MCF 10A (cell line): ENCODE measurements around the gene C4orf46. TPM values are rescaled to one million over a fixed set of nuclear protein-coding genes. Genes with fewer than 3 reads are reported as not detected.

Experiments
- BruUV-seq: library from RNA; stranded (reverse); fragments of 400-500 nt; replicated peaks from 2 replicates; lab custom pipeline; 2021; lab: Mats Ljungman, UMichigan
- CTCF ChIA-PET: fragments of 300-600 bp; sonication (Branson Sonifier 250); formaldehyde crosslinking; extraction: SDS; loops from one replicate; lab custom pipeline; 2021; ENCODE audit warnings: antibody characterized with exemption, inconsistent platforms; lab: Yijun Ruan, JAX
- POLR2A ChIA-PET: fragments of 300-600, 350-650 bp; sonication (Branson Sonifier 250); formaldehyde crosslinking; extraction: SDS; loops from one replicate; lab custom pipeline; 2020; ENCODE audit warnings: antibody characterized with exemption, inconsistent platforms; lab: Yijun Ruan, JAX
- DNase-seq: peaks from one replicate; pipeline ENCODE4 v3.0.0-alpha.2; 2018; ENCODE audit not compliant: unreplicated experiment
- H3K27ac Mint-ChIP-seq: one replicate; pipeline ENCODE4 v1.8.0; 2022; ENCODE audit warnings: mild to moderate bottlenecking, low read depth, mixed read lengths; ENCODE audit not compliant: unreplicated experiment
- H3K27me3 Mint-ChIP-seq: one replicate; pipeline ENCODE4 v1.8.0; 2022; ENCODE audit warnings: mixed read lengths; ENCODE audit not compliant: insufficient read depth, unreplicated experiment
- H3K36me3 Mint-ChIP-seq: one replicate; pipeline ENCODE4 v1.8.0; 2022; ENCODE audit warnings: mild to moderate bottlenecking, moderate library complexity, mixed read lengths; ENCODE audit not compliant: insufficient read depth, unreplicated experiment
- H3K4me1 Mint-ChIP-seq: one replicate; pipeline ENCODE4 v1.8.0; 2022; ENCODE audit warnings: mixed read lengths; ENCODE audit not compliant: insufficient read depth, unreplicated experiment
- H3K4me3 Mint-ChIP-seq: one replicate; pipeline ENCODE4 v1.8.0; 2022; ENCODE audit warnings: mild to moderate bottlenecking, moderate library complexity, mixed read lengths; ENCODE audit not compliant: unreplicated experiment
- H3K9me3 Mint-ChIP-seq: one replicate; pipeline ENCODE4 v1.8.0; 2022; ENCODE audit warnings: mixed read lengths; ENCODE audit not compliant: unreplicated experiment
- intact Hi-C: fragments of 100-400 bp; cut with micrococcal nuclease; formaldehyde crosslinking; loops from 2 replicates; pipeline ENCODE4 v1.14.1; 2022
- total RNA-seq: library from RNA; stranded (reverse); gene quantifications from 2 replicates; pipeline ENCODE4 v1.2.3, GENCODE V29; 2022
- TF ChIP-seq, protein P1 (sequence below): fragments of 200-600 bp; IDR thresholded peaks from one replicate; pipeline ENCODE4 v1.8.0; 2022; ENCODE audit warnings: antibody characterized with exemption, mild to moderate bottlenecking; ENCODE audit not compliant: unreplicated experiment

C4orf46 gene
- total RNA-seq, 1 experiment from 2014 or later = 7.0 TPM

- TF ChIP-seq, protein P1, sequence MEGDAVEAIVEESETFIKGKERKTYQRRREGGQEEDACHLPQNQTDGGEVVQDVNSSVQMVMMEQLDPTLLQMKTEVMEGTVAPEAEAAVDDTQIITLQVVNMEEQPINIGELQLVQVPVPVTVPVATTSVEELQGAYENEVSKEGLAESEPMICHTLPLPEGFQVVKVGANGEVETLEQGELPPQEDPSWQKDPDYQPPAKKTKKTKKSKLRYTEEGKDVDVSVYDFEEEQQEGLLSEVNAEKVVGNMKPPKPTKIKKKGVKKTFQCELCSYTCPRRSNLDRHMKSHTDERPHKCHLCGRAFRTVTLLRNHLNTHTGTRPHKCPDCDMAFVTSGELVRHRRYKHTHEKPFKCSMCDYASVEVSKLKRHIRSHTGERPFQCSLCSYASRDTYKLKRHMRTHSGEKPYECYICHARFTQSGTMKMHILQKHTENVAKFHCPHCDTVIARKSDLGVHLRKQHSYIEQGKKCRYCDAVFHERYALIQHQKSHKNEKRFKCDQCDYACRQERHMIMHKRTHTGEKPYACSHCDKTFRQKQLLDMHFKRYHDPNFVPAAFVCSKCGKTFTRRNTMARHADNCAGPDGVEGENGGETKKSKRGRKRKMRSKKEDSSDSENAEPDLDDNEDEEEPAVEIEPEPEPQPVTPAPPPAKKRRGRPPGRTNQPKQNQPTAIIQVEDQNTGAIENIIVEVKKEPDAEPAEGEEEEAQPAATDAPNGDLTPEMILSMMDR = no peak
- Mint-ChIP-seq H3K27me3 (no peaks in the 10 kb centered on the region), H3K9me3 (no peaks in the 10 kb centered on the region), H3K4me1 (no peaks in the 10 kb centered on the region), H3K4me3 (no peak overlapping the region), H3K27ac (no peak overlapping the region), H3K36me3 (peaks cover 80% of the 10 kb centered on the region)
- intact Hi-C loops = no loop called here
- no TSS peak for BruUV-seq
- no peak for DNase-seq
- ChIA-PET POLR2A (interaction anchor here (0.7 to 4.1 kb wide), 3 partner anchors 13 to 195 kb away, joined by 3 to 13 read pairs (median 3); partner anchors contain the start of gene PPID), CTCF (interaction anchor here (1.0 to 2.0 kb wide), 4 partner anchors 9 to 487 kb away, joined by 3 to 15 read pairs (median 8); no protein-coding TSS in a partner anchor)
Measured at GRCh38 chr4:158710814-158711213, 39.1 kb upstream of the C4orf46 start.

DNA sequence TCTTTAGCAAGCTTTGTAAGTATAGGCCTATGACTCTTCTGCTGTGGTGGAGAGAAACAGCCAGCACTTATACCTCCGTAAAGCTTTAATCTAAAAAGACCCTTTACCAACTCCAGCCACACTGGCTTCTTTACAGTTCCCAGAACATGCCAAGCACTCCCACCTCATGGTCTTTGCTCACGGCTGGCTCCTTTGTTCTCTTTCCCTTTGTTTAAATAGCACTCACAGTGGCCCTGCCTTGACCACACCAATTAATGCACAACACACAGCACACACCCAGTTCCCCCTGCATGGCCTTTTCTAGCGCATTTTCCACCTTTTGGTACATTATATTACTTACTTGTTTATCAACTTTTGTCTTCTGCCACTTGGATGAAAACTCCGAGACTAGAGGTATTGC lies 32.6 kb upstream of the C4orf46 start:
- peaks cover 31% of the 10 kb centered on the region for H3K36me3 Mint-ChIP-seq
- intact Hi-C loops = no loop called here
- CTCF ChIA-PET = interaction anchor here (0.6 kb wide), 1 partner anchor 145 kb away, joined by 3 read pairs; no protein-coding TSS in a partner anchor
- POLR2A ChIA-PET = no interaction called here
- BruUV-seq = no TSS peak
- H3K4me3 Mint-ChIP-seq = no peak overlapping the region
- TF ChIP-seq, protein P1 = no peak
- no peaks in the 10 kb centered on the region for H3K4me1 Mint-ChIP-seq
- H3K27me3 Mint-ChIP-seq = no peaks in the 10 kb centered on the region
- DNase-seq = no peak
- H3K9me3 Mint-ChIP-seq = no peaks in the 10 kb centered on the region
- H3K27ac Mint-ChIP-seq = no peak overlapping the region

DNA sequence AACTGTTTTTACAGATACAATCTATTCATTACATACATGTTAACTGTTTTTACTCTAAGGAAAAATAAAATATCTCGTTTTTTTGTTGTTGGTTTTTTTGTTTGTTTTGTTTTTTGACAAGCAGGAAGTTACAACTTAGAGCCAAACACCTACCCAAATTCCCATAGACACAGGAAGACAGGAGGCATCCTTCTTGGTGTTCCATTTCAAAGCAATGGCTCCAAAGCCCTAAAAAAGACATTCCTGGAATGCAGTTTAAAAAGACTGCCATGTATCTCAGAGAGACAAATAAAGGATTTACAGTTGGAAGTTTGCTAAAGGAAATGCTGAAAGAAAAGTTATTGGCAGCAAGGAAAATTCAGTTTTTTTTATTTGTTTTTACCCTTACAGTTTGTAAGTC lies 17.1 kb upstream of the C4orf46 start:
- POLR2A ChIA-PET = no interaction called here
- H3K4me3 Mint-ChIP-seq = no peak overlapping the region
- TF ChIP-seq, protein P1 = no peak
- no peaks in the 10 kb centered on the region for H3K27me3 Mint-ChIP-seq
- intact Hi-C loops = no loop called here
- no TSS peak for BruUV-seq
- CTCF ChIA-PET = no interaction called here
- H3K27ac Mint-ChIP-seq = no peak overlapping the region
- H3K9me3 Mint-ChIP-seq = no peaks in the 10 kb centered on the region
- no peaks in the 10 kb centered on the region for H3K4me1 Mint-ChIP-seq
- no peaks in the 10 kb centered on the region for H3K36me3 Mint-ChIP-seq
- no peak for DNase-seq

DNA sequence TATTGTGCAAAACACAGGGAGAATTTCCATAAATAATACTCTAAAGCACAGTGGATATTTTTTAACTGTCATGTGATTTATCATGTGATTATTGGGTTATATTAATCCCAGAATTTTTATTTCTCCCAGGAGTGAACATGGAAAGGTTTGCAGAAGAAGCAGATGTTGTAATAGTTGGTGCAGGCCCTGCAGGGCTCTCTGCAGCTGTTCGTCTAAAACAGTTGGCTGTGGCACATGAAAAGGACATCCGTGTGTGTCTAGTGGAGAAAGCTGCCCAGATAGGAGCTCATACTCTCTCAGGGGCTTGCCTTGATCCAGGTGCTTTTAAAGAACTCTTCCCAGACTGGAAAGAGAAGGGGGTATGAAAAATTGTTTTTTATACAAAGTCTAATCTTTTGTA lies 10.4 kb upstream of the C4orf46 start:
- BruUV-seq = no TSS peak
- intact Hi-C loops = no loop called here
- POLR2A ChIA-PET = interaction anchor here (1.0 kb wide), 1 partner anchor 25 kb away, joined by 3 read pairs; no protein-coding TSS in a partner anchor
- H3K4me3 Mint-ChIP-seq = no peak overlapping the region
- H3K9me3 Mint-ChIP-seq = no peaks in the 10 kb centered on the region
- no peaks in the 10 kb centered on the region for H3K4me1 Mint-ChIP-seq
- no peaks in the 10 kb centered on the region for H3K27me3 Mint-ChIP-seq
- TF ChIP-seq, protein P1 = no peak
- DNase-seq = no peak
- no peaks in the 10 kb centered on the region for H3K36me3 Mint-ChIP-seq
- CTCF ChIA-PET = interaction anchor here (0.6 to 1.4 kb wide), 2 partner anchors 426 to 632 kb away, joined by 4 read pairs; no protein-coding TSS in a partner anchor
- no peak overlapping the region for H3K27ac Mint-ChIP-seq
